ENCODE measurements around the gene GABBR2.

GRCh38 chr9:98462310-98462709 lies 246.4 kb downstream of the GABBR2 start:
- TF ChIP-seq CTCF (conservative IDR thresholded peaks at IDR 0.05; ENCODE audit: low read depth, low read length): no peak
- TF ChIP-seq EZH2 (IDR thresholded peaks at IDR 0.05; ENCODE audit: borderline replicate concordance, low read depth, low read length, poor library complexity, severe bottlenecking): no peak

Data from A673 (cell line).